ENCODE data around the gene CDX1. TPM values are rescaled to one million over a fixed set of nuclear protein-coding genes. Genes with fewer than 3 reads are reported as not detected.

Gene CDX1
- total and polyA plus RNA-seq, 2 donors: 0.21 TPM; not detected in 1

- Histone ChIP-seq H3K36me3 (ENCODE audit: insufficient read depth) (no peaks in the 10 kb centered on the region), H3K27ac (ENCODE audit: low read depth) (no peak overlapping the region), H3K4me3 (ENCODE audit: low read depth, low read length) (no peak overlapping the region), H3K4me1 (ENCODE audit: insufficient read depth) (no peaks in the 10 kb centered on the region)
- WGBS: 95% methylated on average over 9 of the region's 9 CpGs
- DNase-seq (ENCODE audit: extremely low spot score): no peak
These were observed 15.4 kb downstream of the CDX1 start for GRCh38 chr5:150181766-150182545.

- H3K27ac ChIP-seq (ENCODE audit: low read depth): no peak overlapping the region
- no peak overlapping the region for H3K4me3 ChIP-seq (ENCODE audit: low read depth, low read length)
- H3K36me3 ChIP-seq (ENCODE audit: insufficient read depth): no peaks in the 10 kb centered on the region
- no peaks in the 10 kb centered on the region for H3K4me1 ChIP-seq (ENCODE audit: insufficient read depth)
- no peak for DNase-seq (ENCODE audit: extremely low spot score)
- 95% methylated on average over 10 of the region's 10 CpGs for WGBS
These were observed 16.2 kb downstream of the CDX1 start for GRCh38 chr5:150182774-150183173.

GRCh38 chr5:150183436-150183835 is 16.9 kb downstream of the CDX1 start:
- WGBS: 93% methylated on average over 12 of the region's 12 CpGs
- H3K4me3 ChIP-seq (ENCODE audit: low read depth, low read length): no peak overlapping the region
- no peaks in the 10 kb centered on the region for H3K4me1 ChIP-seq (ENCODE audit: insufficient read depth)
- no peaks in the 10 kb centered on the region for H3K36me3 ChIP-seq (ENCODE audit: insufficient read depth)
- H3K27ac ChIP-seq (ENCODE audit: low read depth): no peak overlapping the region
- no peak for DNase-seq (ENCODE audit: extremely low spot score)

- no peak for DNase-seq (ENCODE audit: extremely low spot score)
- no peak overlapping the region for H3K4me3 ChIP-seq (ENCODE audit: low read depth, low read length)
- WGBS: 85% methylated on average over 2 of the region's 2 CpGs
- H3K27ac ChIP-seq (ENCODE audit: low read depth): no peak overlapping the region
- H3K36me3 ChIP-seq (ENCODE audit: insufficient read depth): no peaks in the 10 kb centered on the region
- no peaks in the 10 kb centered on the region for H3K4me1 ChIP-seq (ENCODE audit: insufficient read depth)
These were observed 17.4 kb downstream of the CDX1 start for GRCh38 chr5:150184006-150184405.

- WGBS: 87% methylated on average over 12 of the region's 12 CpGs
- no peaks in the 10 kb centered on the region for H3K4me1 ChIP-seq (ENCODE audit: insufficient read depth)
- H3K4me3 ChIP-seq (ENCODE audit: low read depth, low read length): no peak overlapping the region
- H3K36me3 ChIP-seq (ENCODE audit: insufficient read depth): no peaks in the 10 kb centered on the region
- DNase-seq (ENCODE audit: extremely low spot score): no peak
- H3K27ac ChIP-seq (ENCODE audit: low read depth): no peak overlapping the region
These were observed 18.7 kb downstream of the CDX1 start for GRCh38 chr5:150184990-150185912.

- H3K4me1 ChIP-seq (ENCODE audit: insufficient read depth): no peaks in the 10 kb centered on the region
- H3K4me3 ChIP-seq (ENCODE audit: low read depth, low read length): no peak overlapping the region
- no peaks in the 10 kb centered on the region for H3K36me3 ChIP-seq (ENCODE audit: insufficient read depth)
- whole genome bisulfite sequencing: 94% methylated on average over 8 of the region's 8 CpGs
- no peak for DNase-seq (ENCODE audit: extremely low spot score)
- H3K27ac ChIP-seq (ENCODE audit: low read depth): no peak overlapping the region
These were observed 19.6 kb downstream of the CDX1 start for GRCh38 chr5:150186137-150186536.

GRCh38 chr5:150186897-150187296 is 20.3 kb downstream of the CDX1 start:
- H3K36me3 ChIP-seq (ENCODE audit: insufficient read depth): no peaks in the 10 kb centered on the region
- H3K4me1 ChIP-seq (ENCODE audit: insufficient read depth): no peaks in the 10 kb centered on the region
- H3K4me3 ChIP-seq (ENCODE audit: low read depth, low read length): no peak overlapping the region
- no peak for DNase-seq (ENCODE audit: extremely low spot score)
- H3K27ac ChIP-seq (ENCODE audit: low read depth): no peak overlapping the region
- 71% methylated on average over 4 of the region's 4 CpGs for WGBS

- H3K4me3 ChIP-seq (ENCODE audit: low read depth, low read length): no peak overlapping the region
- 54% methylated on average over 3 of the region's 3 CpGs for WGBS
- H3K36me3 ChIP-seq (ENCODE audit: insufficient read depth): no peaks in the 10 kb centered on the region
- no peak overlapping the region for H3K27ac ChIP-seq (ENCODE audit: low read depth)
- DNase-seq (ENCODE audit: extremely low spot score): no peak
- H3K4me1 ChIP-seq (ENCODE audit: insufficient read depth): no peaks in the 10 kb centered on the region
These were observed 21.7 kb downstream of the CDX1 start for GRCh38 chr5:150188146-150188842.

GRCh38 chr5:150189326-150189725 is 22.7 kb downstream of the CDX1 start:
- no peaks in the 10 kb centered on the region for H3K36me3 ChIP-seq (ENCODE audit: insufficient read depth)
- no peak overlapping the region for H3K27ac ChIP-seq (ENCODE audit: low read depth)
- WGBS: 88% methylated on average over 3 of the region's 3 CpGs
- no peak for DNase-seq (ENCODE audit: extremely low spot score)
- no peak overlapping the region for H3K4me3 ChIP-seq (ENCODE audit: low read depth, low read length)
- no peaks in the 10 kb centered on the region for H3K4me1 ChIP-seq (ENCODE audit: insufficient read depth)

GRCh38 chr5:150189728-150190502 is 23.3 kb downstream of the CDX1 start, which contains the start of gene SLC6A7:
TSS of gene SLC6A7 (plus strand) at chr5:150190062. CDS start at chr5:150190328, 266 bp downstream.
- H3K4me1 ChIP-seq (ENCODE audit: insufficient read depth): no peaks in the 10 kb centered on the region
- no peak within 1 kb of the TSS for H3K4me3 ChIP-seq (ENCODE audit: low read depth, low read length)
- no peak within 1 kb of the TSS for H3K27ac ChIP-seq (ENCODE audit: low read depth)
- H3K36me3 ChIP-seq (ENCODE audit: insufficient read depth): no peaks in the 10 kb centered on the region
- DNase-seq (ENCODE audit: extremely low spot score): no peak
- 6% methylated on average over 58 of the region's 58 CpGs for WGBS

GRCh38 chr5:150190503-150190979 is 24.0 kb downstream of the CDX1 start:
- Histone ChIP-seq H3K36me3 (ENCODE audit: insufficient read depth) (no peaks in the 10 kb centered on the region), H3K4me3 (ENCODE audit: low read depth, low read length) (no peak overlapping the region), H3K27ac (ENCODE audit: low read depth) (no peak overlapping the region), H3K4me1 (ENCODE audit: insufficient read depth) (no peaks in the 10 kb centered on the region)
- 51% methylated on average over 16 of the region's 16 CpGs for WGBS
- DNase-seq (ENCODE audit: extremely low spot score): no peak

GRCh38 chr5:150190987-150191386 is 24.4 kb downstream of the CDX1 start:
- 50% methylated on average over 2 of the region's 2 CpGs for WGBS
- no peaks in the 10 kb centered on the region for H3K4me1 ChIP-seq (ENCODE audit: insufficient read depth)
- H3K36me3 ChIP-seq (ENCODE audit: insufficient read depth): no peaks in the 10 kb centered on the region
- H3K27ac ChIP-seq (ENCODE audit: low read depth): no peak overlapping the region
- H3K4me3 ChIP-seq (ENCODE audit: low read depth, low read length): no peak overlapping the region
- DNase-seq (ENCODE audit: extremely low spot score): no peak

- Histone ChIP-seq H3K4me3 (ENCODE audit: low read depth, low read length) (no peak overlapping the region), H3K27ac (ENCODE audit: low read depth) (no peak overlapping the region), H3K36me3 (ENCODE audit: insufficient read depth) (no peaks in the 10 kb centered on the region), H3K4me1 (ENCODE audit: insufficient read depth) (no peaks in the 10 kb centered on the region)
- no peak for DNase-seq (ENCODE audit: extremely low spot score)
- 72% methylated on average over 4 of the region's 4 CpGs for WGBS
These were observed 25.9 kb downstream of the CDX1 start for GRCh38 chr5:150192462-150192861.

All from urinary bladder (tissue), 4 donors.